Measurements from ENCODE around the gene KCNQ2. TPM values are rescaled to one million over a fixed set of nuclear protein-coding genes. Genes with fewer than 3 reads are reported as not detected.

Gene KCNQ2
- total and polyA plus RNA-seq, 12 donors, result 0.03 to 3.8 (median 1.4) TPM; not detected in 7

GRCh38 chr20:63486300-63486855 lies 13.9 kb upstream of the KCNQ2 start:
- H3K27me3 ChIP-seq, result peaks cover 0 to 64% (median 53%) of the 10 kb centered on the region in 7 donors
- peaks cover 0 to 39% (median 0%) of the 10 kb centered on the region in 9 donors for H3K36me3 ChIP-seq
- TF ChIP-seq CTCF (IDR thresholded peaks at IDR 0.05), result no peak
- H3K4me1 ChIP-seq, result peaks cover 0 to 40% (median 16%) of the 10 kb centered on the region in 9 donors
- intact Hi-C loops (cut with DNase I), result no loop called here
- no peak overlapping the region for H3K4me3 ChIP-seq
- H3K9me3 ChIP-seq, result peaks cover 0 to 3% (median 0%) of the 10 kb centered on the region in 11 donors
- DNase-seq, result no peak
- 92 to 95% methylated on average over 17 of the region's 17 CpGs for WGBS, 2 donors
- peak in 1 of 8 donors; percentile 1 for ATAC-seq
- no peak overlapping the region for H3K27ac ChIP-seq

- H3K4me1 ChIP-seq, result peaks cover 0 to 31% (median 12%) of the 10 kb centered on the region in 9 donors
- intact Hi-C loops (cut with DNase I), result no loop called here
- H3K36me3 ChIP-seq, result peaks cover 0 to 25% (median 0%) of the 10 kb centered on the region in 9 donors
- peak in 5 of 8 donors; percentile 1 to 15 (median 6) for ATAC-seq
- H3K27ac ChIP-seq, result peak overlapping the region in 2 of 10 donors; percentile 13 to 63
- H3K4me3 ChIP-seq, result no peak overlapping the region
- TF ChIP-seq CTCF (IDR thresholded peaks at IDR 0.05), result no peak
- no peak for DNase-seq
- peaks cover 0 to 66% (median 52%) of the 10 kb centered on the region in 7 donors for H3K27me3 ChIP-seq
- peaks cover 0 to 3% (median 0%) of the 10 kb centered on the region in 11 donors for H3K9me3 ChIP-seq
- WGBS, 2 donors, result 50 to 51% methylated on average over 18 of the region's 18 CpGs
Measured at GRCh38 chr20:63484651-63485403, 12.4 kb upstream of the KCNQ2 start.

GRCh38 chr20:63484236-63484635 lies 11.8 kb upstream of the KCNQ2 start:
- H3K27me3 ChIP-seq, result peaks cover 0 to 67% (median 52%) of the 10 kb centered on the region in 7 donors
- H3K27ac ChIP-seq, result peak overlapping the region in 3 of 10 donors; percentile 13 to 63 (median 15)
- ATAC-seq (peak in 4 of 8 donors; percentile 1 to 4 (median 2)), DNase-seq (no peak)
- peaks cover 0 to 19% (median 0%) of the 10 kb centered on the region in 9 donors for H3K36me3 ChIP-seq
- H3K4me3 ChIP-seq, result no peak overlapping the region
- intact Hi-C loops (cut with DNase I), result no loop called here
- H3K4me1 ChIP-seq, result peaks cover 0 to 31% (median 12%) of the 10 kb centered on the region in 9 donors
- peaks cover 0 to 3% (median 0%) of the 10 kb centered on the region in 11 donors for H3K9me3 ChIP-seq
- whole genome bisulfite sequencing, 2 donors, result 43 to 51% methylated on average over 17 of the region's 17 CpGs
- peak in 1 of 9 donors; percentile 0 for TF ChIP-seq CTCF (IDR thresholded peaks at IDR 0.05)

GRCh38 chr20:63483834-63484233 lies 11.4 kb upstream of the KCNQ2 start:
- WGBS, 2 donors, result 52 to 62% methylated on average over 12 of the region's 12 CpGs
- Histone ChIP-seq H3K9me3 (peaks cover 0 to 3% (median 0%) of the 10 kb centered on the region in 11 donors), H3K36me3 (peaks cover 0 to 15% (median 0%) of the 10 kb centered on the region in 9 donors), H3K27ac (peak overlapping the region in 4 of 10 donors; percentile 9 to 63 (median 40)), H3K4me3 (no peak overlapping the region), H3K27me3 (peaks cover 4 to 67% (median 52%) of the 10 kb centered on the region in 7 donors), H3K4me1 (peaks cover 0 to 31% (median 12%) of the 10 kb centered on the region in 9 donors)
- intact Hi-C loops (cut with DNase I), result no loop called here
- peak in 7 of 8 donors; percentile 1 to 36 (median 25) for ATAC-seq
- TF ChIP-seq CTCF (IDR thresholded peaks at IDR 0.05), result peak in 3 of 9 donors; percentile 4 to 27 (median 13)
- DNase-seq, result no peak

Data from heart right ventricle (tissue), 16 donors.